Nucleus accumbens (tissue), 56 donors: ENCODE data around the gene ANGPTL8.

Source experiments
- DNase-seq, 56 donors: peaks; one replicate each; lab custom pipeline; 2025; lab: John Stamatoyannopoulos, UW

Gene ANGPTL8

DNA sequence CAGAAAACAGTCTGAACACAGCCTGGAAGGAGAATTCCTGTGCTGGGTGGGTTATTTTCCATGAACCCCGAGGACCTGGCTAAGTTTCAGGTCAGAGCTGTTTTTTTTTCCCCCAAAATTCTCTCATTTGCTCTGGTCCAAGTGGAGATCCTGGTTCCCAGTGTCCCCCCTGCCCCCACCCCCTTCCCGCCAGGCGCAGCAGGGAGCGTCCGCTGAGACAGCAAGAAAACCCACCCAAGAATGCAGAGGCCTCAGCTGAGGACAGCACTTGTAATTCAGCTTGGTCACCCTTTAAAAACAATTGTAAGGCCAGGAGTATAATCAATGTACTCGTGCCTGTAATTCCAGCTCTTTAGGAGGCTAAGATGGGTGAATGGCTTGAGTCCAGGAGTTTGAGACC lies 45.1 kb downstream of the ANGPTL8 start:
- DNase-seq, result no peak

DNA sequence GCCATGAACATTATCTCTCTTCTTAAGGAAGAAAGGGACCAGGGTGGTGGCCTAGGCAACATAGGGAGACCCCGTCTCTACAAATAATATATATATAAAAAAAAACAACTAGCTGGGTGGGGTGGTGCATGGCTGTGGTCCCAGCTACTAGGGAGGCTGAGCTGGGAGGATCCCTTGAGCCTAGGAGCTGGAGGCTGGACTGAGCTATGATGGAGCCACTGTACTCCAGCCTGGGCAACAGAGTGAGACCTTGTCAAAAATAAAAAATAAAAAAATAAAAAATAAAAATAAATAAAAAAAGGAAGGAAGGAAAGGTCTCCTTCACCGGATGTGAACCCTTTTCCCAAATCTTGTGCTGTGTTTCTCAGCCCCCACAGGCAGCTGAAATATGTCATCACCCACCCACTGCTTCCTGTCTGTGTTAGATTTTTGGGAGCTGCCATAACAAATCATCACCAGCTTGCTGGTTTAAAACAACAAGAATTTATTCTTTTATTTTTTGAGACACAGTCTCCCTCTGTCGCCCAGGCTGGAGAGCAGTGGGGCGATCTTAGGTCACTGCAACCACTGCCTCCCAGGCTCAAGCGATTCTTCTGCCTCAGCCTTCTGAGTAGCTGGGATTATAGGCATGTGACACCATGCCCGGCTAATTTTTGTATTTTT lies 47.0 kb downstream of the ANGPTL8 start:
- DNase-seq, result peak in 1 of 56 donors; percentile 20

DNA sequence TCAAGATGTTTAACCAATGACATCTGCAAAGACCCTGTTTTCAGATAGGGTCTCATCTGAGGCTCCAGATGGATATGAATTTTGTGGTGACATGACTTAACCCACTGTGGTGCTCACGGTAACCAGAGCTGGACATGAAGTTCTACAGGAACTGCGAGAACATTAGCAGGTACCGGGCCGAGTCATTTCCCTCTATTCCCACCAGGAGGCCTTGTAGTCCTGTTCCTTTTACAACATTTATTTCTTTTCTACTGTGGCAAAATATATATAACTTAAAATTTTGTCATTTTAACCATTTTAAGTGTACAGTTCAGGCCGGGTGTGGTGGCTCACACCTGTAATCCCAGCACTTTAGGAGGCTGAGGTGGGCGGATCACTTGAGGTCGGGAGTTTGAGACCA lies 48.9 kb downstream of the ANGPTL8 start:
- no peak for DNase-seq

DNA sequence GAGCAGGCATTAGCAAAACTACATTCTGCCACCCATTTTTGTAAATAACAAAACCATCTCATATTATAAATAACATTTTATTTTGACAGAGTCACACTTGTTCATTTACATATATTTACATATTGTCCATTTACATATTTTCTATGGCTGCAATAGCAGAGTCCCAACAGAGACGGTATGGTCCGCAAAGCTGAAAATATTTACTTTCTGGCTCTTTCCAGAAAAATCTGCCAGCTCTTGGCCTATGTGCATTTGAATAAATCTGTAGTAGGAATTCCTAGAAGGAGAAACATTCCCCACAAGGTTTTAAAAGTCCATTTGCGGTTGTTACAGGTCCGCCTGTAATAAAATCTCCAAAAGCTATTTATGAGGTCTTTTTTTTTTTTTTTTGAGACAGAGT lies 50.8 kb downstream of the ANGPTL8 start:
- DNase-seq, result no peak

DNA sequence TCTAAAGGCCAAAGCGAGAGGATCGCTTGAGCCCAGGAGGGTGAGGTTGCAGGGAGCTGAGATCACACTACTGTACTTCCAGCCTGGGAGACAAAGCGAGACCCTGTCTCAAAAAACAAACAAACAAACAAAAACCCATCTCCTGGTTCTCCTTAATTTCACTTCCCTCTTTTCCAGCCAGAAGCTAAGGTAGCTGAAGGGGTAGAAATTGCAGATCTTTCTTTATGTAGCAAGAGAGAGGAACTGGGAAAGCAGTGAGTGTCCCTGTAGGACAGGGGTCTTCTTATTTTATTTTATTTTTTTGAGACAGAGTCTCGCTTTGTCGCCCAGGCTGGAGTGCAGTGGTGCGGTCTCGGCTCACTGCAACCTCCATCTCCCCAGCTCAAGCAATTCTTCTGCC lies 52.0 kb downstream of the ANGPTL8 start:
- no peak for DNase-seq
